ENCODE data around the gene PIGP. TPM values are rescaled to one million over a fixed set of nuclear protein-coding genes. Genes with fewer than 3 reads are reported as not detected.

Gene PIGP
- total and polyA plus RNA-seq, 2 of the 8 experiments (the other 6 are each of a cell fraction or from before 2014, with no cell fraction given): 11.3 to 18.0 TPM

DNA sequence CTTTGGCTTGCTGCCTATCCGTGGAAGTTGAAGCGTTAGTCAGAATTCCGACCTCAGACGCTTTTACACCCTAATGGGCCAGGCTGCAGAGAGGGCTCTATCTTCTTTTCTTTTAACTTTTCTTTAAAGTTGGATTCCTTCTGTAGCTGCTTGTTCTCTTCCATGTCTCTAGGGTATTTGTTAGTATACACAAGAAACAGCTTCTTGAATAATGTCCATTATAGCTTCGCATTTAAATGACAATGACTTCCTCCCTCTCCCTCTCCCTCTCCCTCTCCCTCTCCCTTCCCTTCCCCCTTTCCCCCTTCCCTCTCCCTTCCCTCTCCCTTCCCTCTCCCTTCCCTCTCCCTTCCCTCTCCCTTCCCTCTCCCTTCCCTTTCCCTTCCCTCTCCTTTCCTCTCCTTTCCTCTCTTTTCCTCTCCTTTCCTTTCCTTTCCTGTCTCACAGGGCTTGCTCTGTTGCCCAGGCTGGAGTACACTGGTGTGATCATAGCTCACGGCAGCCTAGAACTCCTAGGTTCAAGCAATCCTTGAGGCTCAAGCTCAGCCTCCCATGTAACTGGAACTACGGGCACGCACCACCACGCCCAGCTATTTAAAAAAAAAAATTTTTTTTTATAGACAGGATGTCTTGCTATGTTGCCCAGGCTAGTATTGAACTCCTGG is 33.3 kb downstream of the PIGP start:
- Histone ChIP-seq H2BK5ac (ENCODE audit: low read depth, low read length) (no peak overlapping the region), H3K4me1 (replicated peaks in 1 of 4; ENCODE audit: control insufficient read depth in 3 of 4, insufficient read depth in 4 of 4, low read length in 3 of 4) (peaks cover 0 to 4% (median 0%) of the 10 kb centered on the region in 4 experiments; a peak in 3 of 7 replicates), H3K79me1 (ENCODE audit: low read depth, low read length) (no peaks in the 10 kb centered on the region), H2BK15ac (ENCODE audit: low read length) (no peak overlapping the region), H3K27ac (ENCODE audit: low read depth, low read length) (no peak overlapping the region), H3K4ac (replicated peaks; ENCODE audit: insufficient read length, low read depth, low read length) (no peak overlapping the region), H3K23me2 (ENCODE audit: low read depth, low read length) (no peaks in the 10 kb centered on the region), H3K9ac (replicated peaks in 1 of 4; ENCODE audit: extremely low read depth in 1 of 4, low read depth in 3 of 4, low read length in 3 of 4) (no peak overlapping the region), H4K8ac (ENCODE audit: extremely low read depth, insufficient read depth, low read length) (no peak overlapping the region), H3K9me3 (ENCODE audit: insufficient read depth in 2 of 2, low read depth in 1 of 2, low read length in 1 of 2) (no peaks in the 10 kb centered on the region), H2BK120ac (replicated peaks; ENCODE audit: low read depth, low read length) (no peak overlapping the region), H4K20me1 (replicated peaks in 1 of 2; ENCODE audit: control insufficient read depth in 1 of 2, insufficient read depth in 2 of 2, low read length in 2 of 2) (peaks cover 0 to 3% of the 10 kb centered on the region in 2 experiments), H3K23ac (ENCODE audit: insufficient read length) (no peak overlapping the region), H4K91ac (replicated peaks; ENCODE audit: insufficient read length, low read length) (no peak overlapping the region), H3K4me2 (ENCODE audit: insufficient read depth in 1 of 2, low read depth in 2 of 2, low read length in 2 of 2) (peak overlapping the region; percentile 15 to 31), H3K27me3 (replicated peaks in 1 of 4; ENCODE audit: control insufficient read depth in 3 of 4, extremely low read depth in 1 of 4, insufficient read depth in 3 of 4, low read length in 3 of 4) (peaks cover 0 to 52% (median 20%) of the 10 kb centered on the region in 4 experiments; a peak in 6 of 7 replicates), H3K79me2 (ENCODE audit: control insufficient read depth in 1 of 2, insufficient read depth in 2 of 2, low read length in 2 of 2) (no peaks in the 10 kb centered on the region), H4K5ac (ENCODE audit: insufficient read length, low read depth, low read length) (no peak overlapping the region), H3K4me3 (ENCODE audit: extremely low read depth in 1 of 4, insufficient read depth in 2 of 4, low read depth in 3 of 4, low read length in 4 of 4) (peak overlapping the region in 2 of 4 experiments; percentile 3 to 34; a peak in 2 of 8 replicates), H2BK12ac (ENCODE audit: low read depth, low read length) (no peak overlapping the region), H2AFZ (ENCODE audit: low read length) (no peak overlapping the region), H3K18ac (ENCODE audit: extremely low read depth, low read length) (no peak overlapping the region), H3K56ac (replicated peaks; ENCODE audit: insufficient read length, low read depth, low read length) (no peak overlapping the region), H3K14ac (ENCODE audit: insufficient read length) (no peak overlapping the region), H2AK5ac (ENCODE audit: low read depth, low read length) (no peak overlapping the region), H2BK20ac (ENCODE audit: low read length) (no peak overlapping the region), H3K36me3 (ENCODE audit: control insufficient read depth in 2 of 4, insufficient read depth in 4 of 4, low read length in 3 of 4) (no peaks in the 10 kb centered on the region)
- DNase-seq (ENCODE audit: low read depth in 1 of 2, low spot score in 2 of 2) (no peak), FAIRE-seq (no peak)
- peak; percentile 69 for TF ChIP-seq EGR1 (IDR thresholded peaks at IDR 0.05; ENCODE audit: borderline replicate concordance, low read depth, low read length)
- 0 out of 2 replicates have a peak, but pooled peaks have one; percentile 11 for TF ChIP-seq SP1 (IDR thresholded peaks at IDR 0.05; ENCODE audit: low read depth, low read length)
- TF ChIP-seq BACH1 (IDR thresholded peaks at IDR 0.05; ENCODE audit: low read length): no peak
- ChIA-PET CTCF (ENCODE audit: partially characterized antibody) (interaction anchor here (1.1 to 2.2 kb wide), 7 partner anchors 8 to 58 kb away, joined by 3 to 9 read pairs (median 3); no protein-coding TSS in a partner anchor), POLR2A (ENCODE audit: partially characterized antibody) (interaction anchor here (0.6 to 1.6 kb wide), 3 partner anchors 9 to 343 kb away, joined by 3 to 5 read pairs (median 3); no protein-coding TSS in a partner anchor)
- 53% methylated on average over 8 of the region's 9 CpGs; no CpG with 5 or more reads in 1 of the 2 experiments for WGBS, 2 experiments (ENCODE audit: extremely low coverage in 1 of 2, insufficient coverage in 1 of 2, insufficient read length in 1 of 2, insufficient replicate concordance in 2 of 2, low coverage in 1 of 2, low lambda C conversion rate in 2 of 2, missing lambda C conversion rate in 1 of 2)

Data from H1 (cell line).